ENCODE data around the gene PAK4.

Gene PAK4

DNA sequence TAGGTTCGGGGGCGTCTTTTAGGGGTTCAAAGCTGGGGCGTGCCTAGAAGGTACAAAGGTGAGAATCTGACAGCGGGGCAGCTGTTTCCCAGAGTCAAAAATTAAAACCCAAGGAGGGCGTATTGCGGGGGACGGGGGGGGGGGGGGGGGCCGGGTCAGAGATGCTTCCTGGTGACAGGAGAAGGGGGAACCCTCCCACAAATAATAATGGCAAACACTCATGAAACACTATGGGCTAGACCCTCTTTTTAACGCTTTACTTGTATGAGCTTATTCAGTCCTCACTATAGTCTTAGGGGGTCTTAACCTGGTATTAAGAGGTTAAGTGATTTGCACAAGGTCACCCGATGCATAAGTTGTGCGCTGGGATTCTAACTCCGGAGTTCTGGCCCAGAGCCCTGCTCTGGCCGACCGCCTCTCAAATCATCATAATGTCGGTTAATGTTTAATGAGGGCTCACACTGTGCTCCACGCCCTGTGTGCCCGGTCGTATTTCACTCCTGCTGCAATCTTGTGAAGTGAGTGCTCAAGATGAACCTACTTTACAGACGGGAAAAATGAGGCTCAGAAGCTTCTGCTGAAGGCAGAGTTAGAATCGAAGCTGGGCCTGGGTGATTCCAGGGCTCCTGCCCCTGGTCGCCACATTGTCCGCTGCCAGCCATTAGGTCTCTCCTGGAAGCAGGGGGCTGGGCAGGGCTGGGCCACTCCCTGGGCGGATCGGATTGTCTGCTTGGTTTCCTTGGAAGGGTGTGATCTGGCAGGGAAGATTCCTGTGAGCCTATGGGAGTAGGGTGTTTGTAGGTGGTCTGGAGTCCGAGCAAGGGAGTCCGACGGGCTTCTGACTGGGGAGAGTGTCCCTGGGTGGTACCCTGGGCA is 964 bp downstream of the PAK4 start:
- TF ChIP-seq FOXM1 (IDR thresholded peaks at IDR 0.05; ENCODE audit: borderline replicate concordance, low read depth) = no peak
- TF ChIP-seq CEBPB (IDR thresholded peaks at IDR 0.05) = peak; percentile 82
- TF ChIP-seq, protein P1, sequence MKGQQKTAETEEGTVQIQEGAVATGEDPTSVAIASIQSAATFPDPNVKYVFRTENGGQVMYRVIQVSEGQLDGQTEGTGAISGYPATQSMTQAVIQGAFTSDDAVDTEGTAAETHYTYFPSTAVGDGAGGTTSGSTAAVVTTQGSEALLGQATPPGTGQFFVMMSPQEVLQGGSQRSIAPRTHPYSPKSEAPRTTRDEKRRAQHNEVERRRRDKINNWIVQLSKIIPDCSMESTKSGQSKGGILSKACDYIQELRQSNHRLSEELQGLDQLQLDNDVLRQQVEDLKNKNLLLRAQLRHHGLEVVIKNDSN (IDR thresholded peaks at IDR 0.05) = no peak
- TF ChIP-seq TCF12 (IDR thresholded peaks at IDR 0.05; ENCODE audit: low read depth) = peak; percentile 46; the same call in 1 of the 2 replicates
- peak; percentile 7; the same call in 1 of the 2 replicates for TF ChIP-seq TEAD4 (IDR thresholded peaks at IDR 0.05)
- peak; percentile 83 for TF ChIP-seq NFIC (IDR thresholded peaks at IDR 0.05)
- TF ChIP-seq YY1 (IDR thresholded peaks at IDR 0.05; ENCODE audit: low read depth) = no peak
- no peak for TF ChIP-seq ZBTB7A (IDR thresholded peaks at IDR 0.05; ENCODE audit: low read depth)
- no peak for TF ChIP-seq REST (IDR thresholded peaks at IDR 0.05; ENCODE audit: low read depth)
- TF ChIP-seq RAD21 (IDR thresholded peaks at IDR 0.05; ENCODE audit: low read depth) = no peak

- TF ChIP-seq, protein P2, sequence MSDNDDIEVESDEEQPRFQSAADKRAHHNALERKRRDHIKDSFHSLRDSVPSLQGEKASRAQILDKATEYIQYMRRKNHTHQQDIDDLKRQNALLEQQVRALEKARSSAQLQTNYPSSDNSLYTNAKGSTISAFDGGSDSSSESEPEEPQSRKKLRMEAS (IDR thresholded peaks at IDR 0.05) = no peak
- TF ChIP-seq REST (IDR thresholded peaks at IDR 0.05; ENCODE audit: low read depth) (no peak), ZBTB7A (IDR thresholded peaks at IDR 0.05; ENCODE audit: low read depth) (no peak), RAD21 (IDR thresholded peaks at IDR 0.05; ENCODE audit: low read depth) (no peak), TEAD4 (IDR thresholded peaks at IDR 0.05) (no peak), TCF12 (IDR thresholded peaks at IDR 0.05; ENCODE audit: low read depth) (no peak), NFIC (IDR thresholded peaks at IDR 0.05) (no peak), CREB1 (IDR thresholded peaks at IDR 0.05; ENCODE audit: low read depth) (no peak), CEBPB (IDR thresholded peaks at IDR 0.05) (no peak), EGR1 (IDR thresholded peaks at IDR 0.05) (no peak), FOXM1 (IDR thresholded peaks at IDR 0.05; ENCODE audit: borderline replicate concordance, low read depth) (no peak), EP300 (IDR thresholded peaks at IDR 0.05; ENCODE audit: borderline replicate concordance) (no peak), TAF1 (IDR thresholded peaks at IDR 0.05; ENCODE audit: low read depth) (no peak), YY1 (IDR thresholded peaks at IDR 0.05; ENCODE audit: low read depth) (no peak)
- TF ChIP-seq, protein P1 (IDR thresholded peaks at IDR 0.05) = no peak
Measured at GRCh38 chr19:39127812-39128515, 2.4 kb downstream of the PAK4 start.

DNA sequence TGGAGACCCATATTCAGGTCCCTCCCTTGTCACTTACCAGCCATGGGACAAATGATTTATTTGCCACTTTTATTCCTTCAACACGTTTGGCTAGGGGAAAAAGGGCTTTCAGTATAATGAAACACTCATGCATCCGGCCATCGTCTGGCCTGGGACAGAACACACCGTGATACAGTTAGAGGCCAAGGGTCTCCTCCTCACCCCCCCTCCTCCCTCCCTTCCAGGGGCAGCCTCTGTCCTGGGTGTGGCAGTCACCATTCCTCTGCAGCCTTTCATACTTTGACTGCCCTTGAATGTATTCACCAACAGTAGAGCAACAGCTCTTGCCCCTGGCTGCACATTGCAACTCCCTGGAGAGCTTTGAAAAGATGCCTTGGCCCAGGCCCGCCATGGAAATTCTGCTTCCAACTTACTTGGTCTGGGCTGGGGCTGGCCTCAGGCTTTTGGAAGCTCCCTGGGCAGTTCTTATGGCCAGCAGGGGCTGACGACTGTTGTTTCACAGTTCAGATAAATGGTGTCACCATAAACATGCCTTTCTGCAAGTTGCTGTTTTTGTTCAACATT is 3.0 kb downstream of the PAK4 start:
- TF ChIP-seq, protein P1 (IDR thresholded peaks at IDR 0.05) = no peak
- TF ChIP-seq TCF12 (IDR thresholded peaks at IDR 0.05; ENCODE audit: low read depth) (no peak), ZBTB7A (IDR thresholded peaks at IDR 0.05; ENCODE audit: low read depth) (no peak), EGR1 (IDR thresholded peaks at IDR 0.05) (no peak), TEAD4 (IDR thresholded peaks at IDR 0.05) (no peak), CREB1 (IDR thresholded peaks at IDR 0.05; ENCODE audit: low read depth) (no peak), FOXM1 (IDR thresholded peaks at IDR 0.05; ENCODE audit: borderline replicate concordance, low read depth) (no peak), TAF1 (IDR thresholded peaks at IDR 0.05; ENCODE audit: low read depth) (no peak), RAD21 (IDR thresholded peaks at IDR 0.05; ENCODE audit: low read depth) (no peak), NFIC (IDR thresholded peaks at IDR 0.05) (no peak), YY1 (IDR thresholded peaks at IDR 0.05; ENCODE audit: low read depth) (no peak), CEBPB (IDR thresholded peaks at IDR 0.05) (no peak), EP300 (IDR thresholded peaks at IDR 0.05; ENCODE audit: borderline replicate concordance) (no peak), REST (IDR thresholded peaks at IDR 0.05; ENCODE audit: low read depth) (no peak)
- TF ChIP-seq, protein P2 (IDR thresholded peaks at IDR 0.05) = no peak
